Stimulated activated naive B cell treated with anti-CD40 and anti-IgM and Interleukin-4, amounts not matched to agents 10 μg/mL and 1 μg/mL and 100 μg/mL, for 72 hours (primary cell): Measurements from ENCODE around the gene FHOD3.
A peak's percentile ranks its signal among the peaks of the same experiment; 100 is the strongest.

Source experiments
- ATAC-seq, 2 donors: fragments of 150-1000 bp; cut with Tn5 transposase; replicated peaks; 2 replicates each; pipeline ENCODE4 v1.10.0; 2021; ENCODE audit warnings: moderate library complexity in 1 of 2
- DNase-seq: peaks from one replicate; pipeline ENCODE4 v3.0.0; 2021
- H3K27ac Mint-ChIP-seq: one replicate; pipeline ENCODE4 v1.8.0; 2022; ENCODE audit warnings: mild to moderate bottlenecking, mixed read lengths
- H3K27me3 Mint-ChIP-seq, 2 donors: one replicate each; pipeline ENCODE4 v1.8.0; 2022; ENCODE audit warnings: mixed read lengths in 2 of 2
- H3K36me3 Mint-ChIP-seq, 2 donors: one replicate each; pipeline ENCODE4 v1.8.0; 2022; ENCODE audit warnings: mixed read lengths in 2 of 2, mild to moderate bottlenecking in 1 of 2
- H3K4me1 Mint-ChIP-seq, 2 donors: one replicate each; pipeline ENCODE4 v1.8.0; 2022; ENCODE audit warnings: mixed read lengths in 2 of 2, mild to moderate bottlenecking in 1 of 2
- H3K4me3 Mint-ChIP-seq, 2 donors: one replicate each; pipeline ENCODE4 v1.8.0; 2022; ENCODE audit warnings: mild to moderate bottlenecking in 2 of 2, mixed read lengths in 2 of 2, moderate library complexity in 1 of 2
- H3K9me3 Mint-ChIP-seq, 2 donors: one replicate each; pipeline ENCODE4 v1.8.0; 2022; ENCODE audit warnings: mixed read lengths in 2 of 2, mild to moderate bottlenecking in 1 of 2

Gene FHOD3

GRCh38 chr18:36448384-36449290 lies 151.1 kb downstream of the FHOD3 start:
- no peaks in the 10 kb centered on the region for H3K4me1 Mint-ChIP-seq
- DNase-seq (no peak), ATAC-seq (no peak)
- H3K27me3 Mint-ChIP-seq = peaks cover 7 to 31% of the 10 kb centered on the region in 2 donors
- no peak overlapping the region for H3K4me3 Mint-ChIP-seq
- no peaks in the 10 kb centered on the region for H3K36me3 Mint-ChIP-seq
- no peak overlapping the region for H3K27ac Mint-ChIP-seq
- H3K9me3 Mint-ChIP-seq = peaks cover 0 to 2% of the 10 kb centered on the region in 2 donors

GRCh38 chr18:36449451-36449850 lies 151.9 kb downstream of the FHOD3 start:
- Mint-ChIP-seq H3K4me3 (no peak overlapping the region), H3K27me3 (peaks cover 5 to 33% of the 10 kb centered on the region in 2 donors), H3K36me3 (no peaks in the 10 kb centered on the region), H3K9me3 (peaks cover 0 to 2% of the 10 kb centered on the region in 2 donors), H3K27ac (no peak overlapping the region), H3K4me1 (no peaks in the 10 kb centered on the region)
- ATAC-seq (no peak), DNase-seq (no peak)

- H3K27me3 Mint-ChIP-seq = peaks cover 7 to 37% of the 10 kb centered on the region in 2 donors
These were observed 152.8 kb downstream of the FHOD3 start for GRCh38 chr18:36450264-36450663.

GRCh38 chr18:36451454-36452251 lies 154.1 kb downstream of the FHOD3 start:
- Mint-ChIP-seq H3K36me3 (no peaks in the 10 kb centered on the region), H3K4me3 (no peak overlapping the region), H3K9me3 (peaks cover 0 to 2% of the 10 kb centered on the region in 2 donors), H3K27me3 (peaks cover 8 to 37% of the 10 kb centered on the region in 2 donors), H3K4me1 (no peaks in the 10 kb centered on the region), H3K27ac (no peak overlapping the region)
- ATAC-seq = no peak
- no peak for DNase-seq

More at GRCh38 chr18:36450264-36450663, 152.8 kb downstream of the FHOD3 start:
- Mint-ChIP-seq H3K9me3 (peaks cover 0 to 2% of the 10 kb centered on the region in 2 donors), H3K36me3 (no peaks in the 10 kb centered on the region), H3K27ac (no peak overlapping the region), H3K4me1 (no peaks in the 10 kb centered on the region), H3K4me3 (no peak overlapping the region)
- DNase-seq (no peak), ATAC-seq (no peak)

GRCh38 chr18:36454245-36454644 lies 156.7 kb downstream of the FHOD3 start:
- H3K9me3 Mint-ChIP-seq = peaks cover 0 to 2% of the 10 kb centered on the region in 2 donors
- ATAC-seq (peak in 1 of 2 donors; percentile 10), DNase-seq (no peak)
- H3K27ac Mint-ChIP-seq = no peak overlapping the region
- no peak overlapping the region for H3K4me3 Mint-ChIP-seq
- H3K27me3 Mint-ChIP-seq = peaks cover 12 to 31% of the 10 kb centered on the region in 2 donors
- no peaks in the 10 kb centered on the region for H3K36me3 Mint-ChIP-seq
- no peaks in the 10 kb centered on the region for H3K4me1 Mint-ChIP-seq

- Mint-ChIP-seq H3K27ac (no peak overlapping the region), H3K36me3 (no peaks in the 10 kb centered on the region), H3K4me3 (no peak overlapping the region), H3K4me1 (no peaks in the 10 kb centered on the region), H3K9me3 (peaks cover 0 to 2% of the 10 kb centered on the region in 2 donors), H3K27me3 (peaks cover 12 to 30% of the 10 kb centered on the region in 2 donors)
- no peak for DNase-seq
- ATAC-seq = no peak
These were observed 157.4 kb downstream of the FHOD3 start for GRCh38 chr18:36454848-36455458.

- no peak for ATAC-seq
These were observed 158.4 kb downstream of the FHOD3 start for GRCh38 chr18:36455931-36456330.

GRCh38 chr18:36456622-36457021 lies 159.1 kb downstream of the FHOD3 start:
- DNase-seq = no peak
- peaks cover 12 to 20% of the 10 kb centered on the region in 2 donors for H3K27me3 Mint-ChIP-seq
- no peaks in the 10 kb centered on the region for H3K9me3 Mint-ChIP-seq
- H3K36me3 Mint-ChIP-seq = no peaks in the 10 kb centered on the region
- no peak overlapping the region for H3K27ac Mint-ChIP-seq
- ATAC-seq = no peak
- H3K4me1 Mint-ChIP-seq = no peaks in the 10 kb centered on the region
- no peak overlapping the region for H3K4me3 Mint-ChIP-seq

More at GRCh38 chr18:36455931-36456330, 158.4 kb downstream of the FHOD3 start:
- DNase-seq = no peak
- no peak overlapping the region for H3K27ac Mint-ChIP-seq
- no peak overlapping the region for H3K4me3 Mint-ChIP-seq
- no peaks in the 10 kb centered on the region for H3K4me1 Mint-ChIP-seq
- H3K9me3 Mint-ChIP-seq = no peaks in the 10 kb centered on the region
- peaks cover 12 to 26% of the 10 kb centered on the region in 2 donors for H3K27me3 Mint-ChIP-seq
- no peaks in the 10 kb centered on the region for H3K36me3 Mint-ChIP-seq

GRCh38 chr18:36457683-36458082 lies 160.2 kb downstream of the FHOD3 start:
- DNase-seq (no peak), ATAC-seq (no peak)
- peaks cover 9 to 19% of the 10 kb centered on the region in 2 donors for H3K27me3 Mint-ChIP-seq
- H3K27ac Mint-ChIP-seq = no peak overlapping the region
- H3K36me3 Mint-ChIP-seq = no peaks in the 10 kb centered on the region
- no peaks in the 10 kb centered on the region for H3K9me3 Mint-ChIP-seq
- H3K4me3 Mint-ChIP-seq = no peak overlapping the region
- no peaks in the 10 kb centered on the region for H3K4me1 Mint-ChIP-seq

- no peaks in the 10 kb centered on the region for H3K4me1 Mint-ChIP-seq
- no peak overlapping the region for H3K4me3 Mint-ChIP-seq
- no peaks in the 10 kb centered on the region for H3K9me3 Mint-ChIP-seq
- peaks cover 9 to 18% of the 10 kb centered on the region in 2 donors for H3K27me3 Mint-ChIP-seq
- DNase-seq (no peak), ATAC-seq (no peak)
- no peak overlapping the region for H3K27ac Mint-ChIP-seq
- no peaks in the 10 kb centered on the region for H3K36me3 Mint-ChIP-seq
These were observed 160.8 kb downstream of the FHOD3 start for GRCh38 chr18:36458306-36458705.

- peaks cover 9% of the 10 kb centered on the region in 2 donors for H3K27me3 Mint-ChIP-seq
- no peak for DNase-seq
- H3K27ac Mint-ChIP-seq = no peak overlapping the region
- H3K9me3 Mint-ChIP-seq = no peaks in the 10 kb centered on the region
- H3K4me3 Mint-ChIP-seq = no peak overlapping the region
- ATAC-seq = peak in 1 of 2 donors; percentile 12
- no peaks in the 10 kb centered on the region for H3K36me3 Mint-ChIP-seq
- no peaks in the 10 kb centered on the region for H3K4me1 Mint-ChIP-seq
These were observed 161.7 kb downstream of the FHOD3 start for GRCh38 chr18:36459203-36459602.

- Mint-ChIP-seq H3K4me3 (no peak overlapping the region), H3K36me3 (no peaks in the 10 kb centered on the region), H3K4me1 (no peaks in the 10 kb centered on the region), H3K27me3 (peaks cover 3 to 8% of the 10 kb centered on the region in 2 donors), H3K27ac (no peak overlapping the region), H3K9me3 (no peaks in the 10 kb centered on the region)
- DNase-seq (no peak), ATAC-seq (no peak)
These were observed 162.3 kb downstream of the FHOD3 start for GRCh38 chr18:36459786-36460185.

GRCh38 chr18:36460324-36460850 lies 162.9 kb downstream of the FHOD3 start:
- no peaks in the 10 kb centered on the region for H3K36me3 Mint-ChIP-seq
- peaks cover 0 to 8% of the 10 kb centered on the region in 2 donors for H3K27me3 Mint-ChIP-seq
- H3K9me3 Mint-ChIP-seq = no peaks in the 10 kb centered on the region
- DNase-seq = no peak
- ATAC-seq = no peak
- no peaks in the 10 kb centered on the region for H3K4me1 Mint-ChIP-seq
- no peak overlapping the region for H3K27ac Mint-ChIP-seq
- no peak overlapping the region for H3K4me3 Mint-ChIP-seq

- ATAC-seq = peak in 1 of 2 donors; percentile 17
- no peak overlapping the region for H3K27ac Mint-ChIP-seq
- DNase-seq = no peak
- no peaks in the 10 kb centered on the region for H3K36me3 Mint-ChIP-seq
- no peaks in the 10 kb centered on the region for H3K9me3 Mint-ChIP-seq
- no peak overlapping the region for H3K4me3 Mint-ChIP-seq
- H3K27me3 Mint-ChIP-seq = peaks cover 0 to 8% of the 10 kb centered on the region in 2 donors
- H3K4me1 Mint-ChIP-seq = no peaks in the 10 kb centered on the region
These were observed 163.3 kb downstream of the FHOD3 start for GRCh38 chr18:36460854-36461253.
